Body of pancreas (tissue), 4 donors: ENCODE results near the gene ZNF254. TPM values are rescaled to one million over a fixed set of nuclear protein-coding genes. Genes with fewer than 3 reads are reported as not detected.

ENCODE experiments used
- ATAC-seq: fragments of 150-250 bp; one replicate; pipeline ENCODE4 v1.9.1; 2016
- DNase-seq, 4 donors: peaks; one replicate each; pipeline ENCODE4 v3.0.0-alpha.2; 2019
- H3K27ac ChIP-seq, 4 donors: fragments of 200-600 bp; sonication (generic); 1 replicate in 3 of 4; 2 replicates in 1 of 4; pipeline versions ENCODE4 v1.5.1 to v1.6.1; 2016 to 2019; ENCODE audit warnings: mild to moderate bottlenecking in 1 of 4, mixed read lengths in 1 of 4, moderate library complexity in 1 of 4
- H3K27me3 ChIP-seq, 2 donors: fragments of 200-600 bp; sonication (generic); one replicate each; pipeline ENCODE4 v1.6.0; 2016; ENCODE audit warnings: mild to moderate bottlenecking in 1 of 2
- H3K36me3 ChIP-seq, 2 donors: fragments of 200-600 bp; sonication (generic); replicated peaks in 1 of 2; 2 replicates each; pipeline ENCODE4 v1.5.1; 2016; ENCODE audit warnings: low read depth in 2 of 2; ENCODE audit not compliant: insufficient read depth in 1 of 2
- H3K4me1 ChIP-seq: fragments of 200-600 bp; sonication (generic); one replicate; pipeline ENCODE4 v1.6.0; 2016
- H3K4me3 ChIP-seq, 2 donors: fragments of 200-600 bp; sonication (generic); 1 replicate in 1 of 2; 2 replicates in 1 of 2; pipeline ENCODE4 v1.5.1; 2016 to 2019
- H3K9me3 ChIP-seq, 3 donors: fragments of 200-600 bp; sonication (generic); 1 replicate in 2 of 3; 2 replicates in 1 of 3; pipeline ENCODE4 v1.5.1; 2016
- CTCF ChIP-seq, 7 experiments: fragments of 450-650 bp in 4 of 7; fragments of 200-600 bp in 3 of 7; sonication (generic) in 3 of 7; IDR thresholded peaks; one replicate each; pipeline ENCODE4 v1.5.1; 2016 to 2019; ENCODE audit warnings: antibody characterized with exemption in 7 of 7
- POLR2A ChIP-seq, 3 donors: fragments of 450-650 bp; IDR thresholded peaks; one replicate each; pipeline ENCODE4 v1.6.1; 2016; ENCODE audit warnings: antibody characterized with exemption in 3 of 3, mild to moderate bottlenecking in 2 of 3
- WGBS, 2 donors: methylation state at CpG; one replicate each; pipeline ENCODE4 v1.1.5; 2017; 5-methylcytosine and 5-hydroxymethylcytosine counted together
- intact Hi-C: fragments of 100-400 bp; cut with DNase I; formaldehyde crosslinking; loops from one replicate; pipeline ENCODE4 v1.15.1; 2023
- total RNA-seq, 2 donors: library from RNA; depleted of rRNA; stranded (reverse); fragments of >200 nt; gene quantifications; one replicate each; pipeline ENCODE4 v1.1.0, GENCODE V29; 2016

ZNF254 gene
- total RNA-seq, 2 donors from 2014 or later, result 13.7 to 39.9 TPM

GRCh38 chr19:24140099-24140498 is 53.1 kb downstream of the ZNF254 start:
- no peak for DNase-seq
- WGBS, 2 donors, result 88 to 94% methylated on average over 3 of the region's 3 CpGs
- H3K4me1 ChIP-seq, result no peaks in the 10 kb centered on the region
- no peak for ATAC-seq
- intact Hi-C loops, result no loop called here
- H3K36me3 ChIP-seq, result no peaks in the 10 kb centered on the region
- H3K27me3 ChIP-seq, result no peaks in the 10 kb centered on the region
- peaks cover 3 to 57% (median 7%) of the 10 kb centered on the region in 3 donors for H3K9me3 ChIP-seq
- no peak overlapping the region for H3K4me3 ChIP-seq
- TF ChIP-seq CTCF (IDR thresholded peaks at IDR 0.05) (no peak), POLR2A (IDR thresholded peaks at IDR 0.05) (no peak)
- no peak overlapping the region for H3K27ac ChIP-seq

DNA sequence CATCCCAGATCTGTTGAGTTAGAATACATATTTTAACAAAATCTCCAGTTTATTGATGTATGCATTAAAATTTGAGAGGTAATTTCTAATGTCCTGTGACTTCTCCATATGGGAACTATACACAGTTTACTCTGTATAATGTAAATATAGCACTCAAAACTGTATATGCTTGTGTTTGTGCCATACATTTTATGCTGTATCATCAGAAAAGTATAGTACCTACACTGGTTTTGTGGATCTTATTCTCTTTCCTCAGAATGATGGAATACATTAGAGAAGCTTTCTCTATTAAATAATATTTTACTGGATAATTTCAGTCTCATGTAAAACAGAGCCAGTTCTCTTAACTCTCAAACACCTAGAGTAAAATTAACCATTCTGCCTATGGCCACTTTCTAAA is 53.6 kb downstream of the ZNF254 start:
- no peak for ATAC-seq
- no peak overlapping the region for H3K27ac ChIP-seq

DNA sequence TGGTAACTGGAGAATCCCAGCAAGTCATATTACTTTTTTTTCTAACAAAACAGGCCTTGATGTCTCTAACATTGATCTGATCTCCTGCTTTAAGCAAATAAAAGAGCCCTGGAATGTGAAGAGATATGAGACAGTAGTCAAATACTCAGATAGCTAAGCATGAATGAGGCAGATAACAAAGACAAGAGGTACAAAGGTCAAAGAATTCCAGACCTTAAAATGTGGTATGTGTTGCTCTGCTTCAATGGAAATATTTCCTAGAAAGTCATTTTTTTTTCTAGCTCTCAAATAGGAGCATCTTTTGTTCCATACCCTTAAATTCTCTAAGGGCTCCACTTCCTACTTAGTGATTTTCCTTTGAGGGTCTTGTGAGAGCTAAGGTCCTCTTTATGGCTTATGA is 54.6 kb downstream of the ZNF254 start:
- H3K27ac ChIP-seq, result no peak overlapping the region
- DNase-seq (no peak), ATAC-seq (no peak)
- peaks cover 0 to 2% of the 10 kb centered on the region in 2 donors for H3K36me3 ChIP-seq
- H3K4me1 ChIP-seq, result no peaks in the 10 kb centered on the region
- TF ChIP-seq CTCF (IDR thresholded peaks at IDR 0.05) (no peak), POLR2A (IDR thresholded peaks at IDR 0.05) (no peak)
- intact Hi-C loops, result no loop called here
- H3K27me3 ChIP-seq, result no peaks in the 10 kb centered on the region
- H3K9me3 ChIP-seq, result peaks cover 2 to 47% (median 3%) of the 10 kb centered on the region in 3 donors
- no peak overlapping the region for H3K4me3 ChIP-seq

More for the DNA sequence above, 53.6 kb downstream of the ZNF254 start:
- peaks cover 0 to 1% of the 10 kb centered on the region in 2 donors for H3K36me3 ChIP-seq
- H3K27me3 ChIP-seq, result no peaks in the 10 kb centered on the region
- intact Hi-C loops, result no loop called here
- no peak overlapping the region for H3K4me3 ChIP-seq
- TF ChIP-seq POLR2A (IDR thresholded peaks at IDR 0.05) (no peak), CTCF (IDR thresholded peaks at IDR 0.05) (no peak)
- no peaks in the 10 kb centered on the region for H3K4me1 ChIP-seq
- no peak for DNase-seq
- H3K9me3 ChIP-seq, result peaks cover 3 to 56% (median 7%) of the 10 kb centered on the region in 3 donors

- no peak overlapping the region for H3K4me3 ChIP-seq
- ATAC-seq (no peak), DNase-seq (no peak)
- peaks cover 2 to 36% (median 3%) of the 10 kb centered on the region in 3 donors for H3K9me3 ChIP-seq
- no peak for TF ChIP-seq POLR2A (IDR thresholded peaks at IDR 0.05)
- no peak for TF ChIP-seq CTCF (IDR thresholded peaks at IDR 0.05)
- WGBS, 2 donors, result 97 to 99% methylated on average over 3 of the region's 3 CpGs
- H3K36me3 ChIP-seq, result peaks cover 0 to 2% of the 10 kb centered on the region in 2 donors
- H3K27me3 ChIP-seq, result no peaks in the 10 kb centered on the region
- intact Hi-C loops, result no loop called here
- no peaks in the 10 kb centered on the region for H3K4me1 ChIP-seq
- no peak overlapping the region for H3K27ac ChIP-seq
Observed at GRCh38 chr19:24142771-24143170, 55.8 kb downstream of the ZNF254 start.

GRCh38 chr19:24159707-24160106 is 72.7 kb downstream of the ZNF254 start:
- intact Hi-C loops, result no loop called here
- whole genome bisulfite sequencing, 2 donors, result 83 to 85% methylated on average over 2 of the region's 2 CpGs
- ATAC-seq, result no peak
- peaks cover 0 to 27% (median 0%) of the 10 kb centered on the region in 3 donors for H3K9me3 ChIP-seq
- TF ChIP-seq POLR2A (IDR thresholded peaks at IDR 0.05) (no peak), CTCF (IDR thresholded peaks at IDR 0.05) (no peak)
- H3K4me3 ChIP-seq, result no peak overlapping the region
- no peaks in the 10 kb centered on the region for H3K36me3 ChIP-seq
- H3K27me3 ChIP-seq, result no peaks in the 10 kb centered on the region
- DNase-seq, result no peak
- no peaks in the 10 kb centered on the region for H3K4me1 ChIP-seq
- H3K27ac ChIP-seq, result no peak overlapping the region
